ENCODE results near the gene EHHADH.

Gene EHHADH

GRCh38 chr3:185150561-185150960 is 103.3 kb downstream of the EHHADH start:
- DNase-seq (ENCODE audit: low read depth in 2 of 3, low spot score in 1 of 3), result no peak

- DNase-seq (ENCODE audit: low read depth in 2 of 3, low spot score in 1 of 3), result no peak
Observed at GRCh38 chr3:185149591-185149990, 104.3 kb downstream of the EHHADH start.

GRCh38 chr3:185145511-185145910 is 108.3 kb downstream of the EHHADH start:
- DNase-seq (ENCODE audit: low read depth in 2 of 3, low spot score in 1 of 3), result no peak

- DNase-seq (ENCODE audit: low read depth in 2 of 3, low spot score in 1 of 3), result no peak
Observed at GRCh38 chr3:185144784-185145183, 109.1 kb downstream of the EHHADH start.
